NB4 (cell line): ENCODE data around the gene GALM.

Experiments used
- MYC ChIP-seq: IDR thresholded peaks from 2 replicates; pipeline ENCODE4 v1.6.1; 2011; ENCODE audit warnings: low read depth, low read length
- POLR2A ChIP-seq: IDR thresholded peaks from 2 replicates; pipeline ENCODE4 v1.6.1; 2011; ENCODE audit warnings: mild to moderate bottlenecking; ENCODE audit not compliant: insufficient read length; ENCODE audit errors: extremely low read depth
- TF ChIP-seq, protein P1 (sequence below): IDR thresholded peaks from one replicate; pipeline ENCODE4 v1.5.1; 2012; ENCODE audit warnings: low read depth, low read length
- TF ChIP-seq, protein P2 (sequence below): IDR thresholded peaks from 2 replicates; pipeline ENCODE4 v1.6.1; 2011; ENCODE audit warnings: low read depth, low read length

DNA sequence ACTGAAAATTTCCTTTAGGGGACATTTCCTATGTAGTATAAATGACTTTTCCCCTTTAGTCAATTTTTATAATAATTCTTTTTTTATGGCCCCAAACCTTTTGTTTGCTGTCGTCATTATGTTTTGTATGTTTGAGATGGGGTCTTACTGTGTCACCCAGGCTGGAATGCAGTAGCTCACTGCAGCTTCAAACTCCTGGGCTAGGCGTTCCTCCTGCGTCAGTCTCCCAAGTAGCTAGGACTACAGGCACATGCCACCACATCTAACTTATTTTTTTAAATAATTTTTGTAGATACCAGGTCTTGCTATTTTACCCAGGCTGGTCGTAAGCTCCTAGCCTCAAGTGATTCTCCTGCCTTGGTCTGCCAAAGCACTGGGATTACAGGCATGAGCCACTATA, 30.8 kb upstream of the GALM start:
- TF ChIP-seq, protein P1, sequence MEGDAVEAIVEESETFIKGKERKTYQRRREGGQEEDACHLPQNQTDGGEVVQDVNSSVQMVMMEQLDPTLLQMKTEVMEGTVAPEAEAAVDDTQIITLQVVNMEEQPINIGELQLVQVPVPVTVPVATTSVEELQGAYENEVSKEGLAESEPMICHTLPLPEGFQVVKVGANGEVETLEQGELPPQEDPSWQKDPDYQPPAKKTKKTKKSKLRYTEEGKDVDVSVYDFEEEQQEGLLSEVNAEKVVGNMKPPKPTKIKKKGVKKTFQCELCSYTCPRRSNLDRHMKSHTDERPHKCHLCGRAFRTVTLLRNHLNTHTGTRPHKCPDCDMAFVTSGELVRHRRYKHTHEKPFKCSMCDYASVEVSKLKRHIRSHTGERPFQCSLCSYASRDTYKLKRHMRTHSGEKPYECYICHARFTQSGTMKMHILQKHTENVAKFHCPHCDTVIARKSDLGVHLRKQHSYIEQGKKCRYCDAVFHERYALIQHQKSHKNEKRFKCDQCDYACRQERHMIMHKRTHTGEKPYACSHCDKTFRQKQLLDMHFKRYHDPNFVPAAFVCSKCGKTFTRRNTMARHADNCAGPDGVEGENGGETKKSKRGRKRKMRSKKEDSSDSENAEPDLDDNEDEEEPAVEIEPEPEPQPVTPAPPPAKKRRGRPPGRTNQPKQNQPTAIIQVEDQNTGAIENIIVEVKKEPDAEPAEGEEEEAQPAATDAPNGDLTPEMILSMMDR = no peak
- TF ChIP-seq, protein P2, sequence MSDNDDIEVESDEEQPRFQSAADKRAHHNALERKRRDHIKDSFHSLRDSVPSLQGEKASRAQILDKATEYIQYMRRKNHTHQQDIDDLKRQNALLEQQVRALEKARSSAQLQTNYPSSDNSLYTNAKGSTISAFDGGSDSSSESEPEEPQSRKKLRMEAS = no peak
- no peak for TF ChIP-seq POLR2A
- TF ChIP-seq MYC = no peak
